ENCODE measurements around the gene XRCC2.
"Not testable (repeated sequence)": the region's sequence is repeated elsewhere in the genome, so short reads cannot be mapped to it uniquely, and the experiment has no call there.

Gene XRCC2

DNA sequence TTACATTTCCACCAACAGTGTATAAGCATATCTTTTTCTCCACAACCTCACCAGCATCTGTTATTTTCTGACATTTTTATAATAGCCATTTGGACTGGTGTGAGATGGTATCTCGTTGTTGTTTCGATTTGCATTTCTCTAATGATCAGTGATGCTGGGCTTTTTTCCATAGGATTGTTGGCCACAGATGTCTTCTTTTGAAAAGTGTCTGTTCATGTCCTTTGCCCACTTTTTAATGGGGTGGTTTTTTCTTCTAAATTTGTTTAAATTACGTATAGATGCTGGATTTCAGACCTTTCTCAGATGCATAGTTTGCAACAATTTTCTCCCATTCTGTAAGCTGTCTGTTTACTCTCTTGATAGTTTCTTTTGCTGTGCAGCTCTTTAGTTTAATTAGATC is 28.9 kb downstream of the XRCC2 start:
- H3K36me3 ChIP-seq (replicated peaks; ENCODE audit: insufficient read depth, low read length) = peaks cover 23% of the 10 kb centered on the region
- H2AFZ ChIP-seq (ENCODE audit: low read length) = no peak overlapping the region
- H3K79me2 ChIP-seq (ENCODE audit: low read length) = peaks cover 7% of the 10 kb centered on the region; the same call in 1 of the 2 replicates
- H3K4me2 ChIP-seq (ENCODE audit: low read depth, low read length) = no peak overlapping the region
- H3F3A ChIP-seq (ENCODE audit: insufficient read depth, low read length) = no peaks in the 10 kb centered on the region
- H3K27ac ChIP-seq (ENCODE audit: low read length) = no peak overlapping the region
- no peaks in the 10 kb centered on the region for H4K20me1 ChIP-seq (ENCODE audit: insufficient read depth, low read length)
- no peaks in the 10 kb centered on the region for H3K27me3 ChIP-seq (replicated peaks; ENCODE audit: insufficient read depth, low read length)
- H3K4me1 ChIP-seq (ENCODE audit: low read length) = no peaks in the 10 kb centered on the region
- no peak for DNase-seq
- TF ChIP-seq CTCF (IDR thresholded peaks at IDR 0.05; ENCODE audit: low read length) (no peak), EZH2phosphoT487 (IDR thresholded peaks at IDR 0.05; ENCODE audit: low read length) (no peak), EZH2 (optimal IDR thresholded peaks at IDR 0.05; ENCODE audit: low read depth, low read length) (no peak)
- no peaks in the 10 kb centered on the region for H3K9me3 ChIP-seq (replicated peaks; ENCODE audit: insufficient read depth, low read length)
- no peak overlapping the region for H3K4me3 ChIP-seq (ENCODE audit: low read length)
- no peaks in the 10 kb centered on the region for H3K9me2 ChIP-seq (replicated peaks; ENCODE audit: insufficient read depth, low read length)
- H3K9ac ChIP-seq (ENCODE audit: low read length) = no peak overlapping the region

DNA sequence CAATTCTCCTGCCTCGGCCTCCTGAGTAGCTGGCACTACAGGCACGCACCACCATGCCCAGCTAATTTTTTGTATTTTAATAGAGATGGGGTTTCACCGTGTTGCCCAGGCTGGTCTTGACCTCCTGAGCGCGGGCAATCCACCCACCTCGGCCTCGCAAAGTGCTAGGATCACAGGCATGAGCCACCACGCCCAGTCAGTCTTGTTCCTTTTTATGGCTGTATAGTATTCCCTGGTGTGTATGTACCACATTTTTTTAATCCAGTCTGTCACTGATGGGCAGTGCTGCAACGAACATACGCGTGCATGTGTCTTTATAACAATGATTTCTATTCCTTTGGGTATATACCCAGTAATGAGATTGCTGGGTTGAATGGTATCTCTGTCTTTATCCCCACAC is 29.4 kb downstream of the XRCC2 start:
- H3K36me3 ChIP-seq (replicated peaks; ENCODE audit: insufficient read depth, low read length) = peaks cover 23% of the 10 kb centered on the region
- not testable (repeated sequence) for DNase-seq

DNA sequence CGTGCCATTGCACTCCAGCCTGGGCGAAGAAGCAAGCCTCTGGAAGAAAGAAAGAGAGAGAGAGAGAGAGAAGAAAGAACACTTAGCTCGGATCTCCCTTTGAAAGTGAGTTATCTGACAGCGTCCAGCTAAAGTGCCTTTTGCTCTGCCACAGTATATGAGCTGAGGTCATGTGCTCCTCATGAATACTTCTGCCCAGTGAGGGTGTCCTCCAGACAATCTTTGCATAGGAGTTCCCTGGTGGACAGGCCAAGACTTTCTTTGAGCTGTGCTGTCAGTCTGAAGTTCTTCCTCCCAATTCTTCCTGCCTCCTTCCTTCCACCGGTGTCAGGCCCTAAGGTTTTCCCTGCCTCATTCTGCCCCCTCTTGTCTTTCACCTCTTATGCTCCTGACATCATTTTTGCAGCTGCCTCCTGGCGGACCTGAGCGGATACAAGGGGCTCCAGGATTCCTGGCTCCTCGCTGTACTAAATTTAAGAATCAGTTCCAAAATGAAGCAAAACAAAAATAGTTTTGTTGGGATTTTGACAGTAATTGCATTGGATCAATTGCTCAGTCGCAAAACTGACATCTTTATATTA is 31.9 kb downstream of the XRCC2 start:
- TF ChIP-seq EZH2phosphoT487 (IDR thresholded peaks at IDR 0.05; ENCODE audit: low read length) = no peak
- no peak for TF ChIP-seq EZH2 (optimal IDR thresholded peaks at IDR 0.05; ENCODE audit: low read depth, low read length)
- no peak for TF ChIP-seq CTCF (IDR thresholded peaks at IDR 0.05; ENCODE audit: low read length)
- H2AFZ ChIP-seq (ENCODE audit: low read length) = no peak overlapping the region
- H3K36me3 ChIP-seq (replicated peaks; ENCODE audit: insufficient read depth, low read length) = peaks cover 15% of the 10 kb centered on the region
- H3K9me3 ChIP-seq (replicated peaks; ENCODE audit: insufficient read depth, low read length) = no peaks in the 10 kb centered on the region
- no peak for DNase-seq
- no peaks in the 10 kb centered on the region for H3F3A ChIP-seq (ENCODE audit: insufficient read depth, low read length)
- no peaks in the 10 kb centered on the region for H3K27me3 ChIP-seq (replicated peaks; ENCODE audit: insufficient read depth, low read length)
- H3K27ac ChIP-seq (ENCODE audit: low read length) = no peak overlapping the region
- no peaks in the 10 kb centered on the region for H3K79me2 ChIP-seq (ENCODE audit: low read length)
- no peaks in the 10 kb centered on the region for H4K20me1 ChIP-seq (ENCODE audit: insufficient read depth, low read length)
- H3K9me2 ChIP-seq (replicated peaks; ENCODE audit: insufficient read depth, low read length) = no peaks in the 10 kb centered on the region
- no peak overlapping the region for H3K9ac ChIP-seq (ENCODE audit: low read length)
- no peak overlapping the region for H3K4me3 ChIP-seq (ENCODE audit: low read length)
- H3K4me2 ChIP-seq (ENCODE audit: low read depth, low read length) = no peak overlapping the region
- H3K4me1 ChIP-seq (ENCODE audit: low read length) = no peaks in the 10 kb centered on the region

More for the DNA sequence above, 29.4 kb downstream of the XRCC2 start:
- H3K4me3 ChIP-seq (ENCODE audit: low read length); H3K27me3 ChIP-seq (replicated peaks; ENCODE audit: insufficient read depth, low read length); H3K79me2 ChIP-seq (ENCODE audit: low read length); H4K20me1 ChIP-seq (ENCODE audit: insufficient read depth, low read length); H3F3A ChIP-seq (ENCODE audit: insufficient read depth, low read length); H3K27ac ChIP-seq (ENCODE audit: low read length); H3K4me1 ChIP-seq (ENCODE audit: low read length); H3K9ac ChIP-seq (ENCODE audit: low read length); H3K9me3 ChIP-seq (replicated peaks; ENCODE audit: insufficient read depth, low read length); H3K9me2 ChIP-seq (replicated peaks; ENCODE audit: insufficient read depth, low read length); H2AFZ ChIP-seq (ENCODE audit: low read length); H3K4me2 ChIP-seq (ENCODE audit: low read depth, low read length): not testable (repeated sequence)

DNA sequence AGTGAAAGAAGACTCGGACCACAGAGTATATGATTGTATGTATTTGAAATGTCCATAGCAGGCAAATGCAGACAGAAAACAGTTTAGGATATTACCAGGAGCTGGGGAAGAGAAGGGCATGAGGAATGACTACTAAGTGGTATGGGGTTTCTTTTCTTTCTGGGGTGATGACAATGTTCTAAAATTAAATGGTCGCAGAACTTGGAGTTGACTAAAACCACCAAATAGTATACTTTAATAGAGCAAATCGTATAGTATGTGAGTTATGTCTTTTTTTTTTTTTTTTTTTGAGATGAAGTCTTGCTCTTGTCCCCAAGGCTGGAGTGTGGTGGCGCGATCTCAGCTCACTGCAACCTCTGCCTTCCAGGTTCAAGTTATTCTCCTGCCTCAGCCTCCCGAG is 34.6 kb downstream of the XRCC2 start:
- Histone ChIP-seq H4K20me1 (ENCODE audit: insufficient read depth, low read length) (no peaks in the 10 kb centered on the region), H2AFZ (ENCODE audit: low read length) (no peak overlapping the region), H3K4me3 (ENCODE audit: low read length) (no peak overlapping the region), H3K27me3 (replicated peaks; ENCODE audit: insufficient read depth, low read length) (no peaks in the 10 kb centered on the region), H3F3A (ENCODE audit: insufficient read depth, low read length) (peaks cover 3% of the 10 kb centered on the region; the same call in 1 of the 2 replicates), H3K36me3 (replicated peaks; ENCODE audit: insufficient read depth, low read length) (0 out of 2 replicates have a peak, but pooled peaks cover 5% of the 10 kb centered on the region), H3K4me1 (ENCODE audit: low read length) (no peaks in the 10 kb centered on the region), H3K79me2 (ENCODE audit: low read length) (no peaks in the 10 kb centered on the region), H3K9me3 (replicated peaks; ENCODE audit: insufficient read depth, low read length) (no peaks in the 10 kb centered on the region), H3K9me2 (replicated peaks; ENCODE audit: insufficient read depth, low read length) (no peaks in the 10 kb centered on the region), H3K9ac (ENCODE audit: low read length) (no peak overlapping the region), H3K27ac (ENCODE audit: low read length) (no peak overlapping the region), H3K4me2 (ENCODE audit: low read depth, low read length) (no peak overlapping the region)
- TF ChIP-seq CTCF (IDR thresholded peaks at IDR 0.05; ENCODE audit: low read length) = no peak
- TF ChIP-seq EZH2 (optimal IDR thresholded peaks at IDR 0.05; ENCODE audit: low read depth, low read length) = no peak
- TF ChIP-seq EZH2phosphoT487 (IDR thresholded peaks at IDR 0.05; ENCODE audit: low read length) = no peak
- no peak for DNase-seq

Data from MM.1S (cell line).